NCI-H2196 treated with DMSO at 0.1 percent for 48 hours (cell line): ENCODE data around the gene MTFR2.

Source experiments
- DNase-seq: peaks from one replicate; lab custom pipeline; 2025; ENCODE audit not compliant: unreplicated experiment; lab: John Stamatoyannopoulos, UW

MTFR2 gene

DNA sequence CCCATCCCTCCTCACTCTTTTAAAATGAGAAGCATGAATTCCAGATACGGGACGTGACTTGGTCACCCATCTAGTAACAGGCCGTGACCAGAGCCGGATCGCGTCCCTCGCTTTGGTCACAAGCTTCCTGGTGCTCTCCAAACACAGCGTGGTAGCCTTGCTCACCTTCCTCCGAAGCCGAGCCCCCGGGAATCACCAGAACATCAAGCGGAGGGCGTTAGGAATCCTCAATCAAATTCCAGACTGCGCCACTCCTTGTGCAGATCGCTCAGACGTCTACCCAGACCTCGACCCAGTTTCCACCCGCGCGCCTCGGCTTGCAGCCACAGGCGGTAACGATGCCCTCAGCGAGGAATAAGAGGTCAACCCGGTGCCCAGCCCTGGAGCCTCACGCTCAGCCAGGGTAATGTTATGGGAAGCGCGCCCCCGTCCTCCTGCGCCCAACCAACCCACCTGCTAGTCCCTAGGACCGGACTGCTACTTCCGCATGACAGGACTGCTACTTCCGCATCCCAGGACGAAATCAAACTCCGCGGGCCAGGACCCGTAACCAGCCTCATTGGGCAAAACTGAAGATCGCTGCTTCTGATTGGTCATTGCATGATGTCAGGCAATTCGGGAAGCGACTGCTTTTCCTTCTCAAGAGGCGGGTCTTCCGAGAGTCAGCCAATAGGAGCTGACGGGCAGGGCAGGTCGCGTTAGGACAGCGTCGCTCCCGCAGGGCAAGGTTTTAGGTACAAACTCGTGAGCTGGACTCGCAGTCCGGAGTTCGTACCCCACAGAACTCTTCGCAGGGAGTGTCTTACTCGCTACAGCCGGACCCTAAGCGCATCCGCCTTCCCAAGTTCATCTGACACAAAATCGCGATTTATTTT is at the start of gene MTFR2:
TSS of gene MTFR2 (minus strand) at position 501 of the 875 bp plus-strand sequence. CDS start 1,212 bp downstream, outside the sequence.
- DNase-seq: peak; percentile 96

DNA sequence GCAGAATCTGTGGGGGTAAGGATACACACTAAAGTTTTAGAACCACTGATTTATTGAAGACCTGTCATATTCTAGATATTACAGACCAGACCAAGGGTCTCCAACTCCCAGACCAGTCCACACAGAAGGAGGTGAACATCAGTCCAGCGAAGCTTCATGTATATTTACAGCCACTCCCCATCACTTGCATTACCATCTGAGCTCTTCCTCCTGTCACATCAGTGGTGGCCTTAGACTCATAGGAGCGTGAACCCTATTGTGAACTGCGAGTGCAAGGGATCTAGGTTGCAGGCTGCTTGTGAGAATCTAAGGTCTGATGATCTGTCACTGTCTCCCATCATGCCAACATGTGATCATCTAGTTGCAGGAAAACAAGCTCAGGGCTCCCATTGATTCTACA is 44.5 kb upstream of the MTFR2 start:
- DNase-seq: no peak

DNA sequence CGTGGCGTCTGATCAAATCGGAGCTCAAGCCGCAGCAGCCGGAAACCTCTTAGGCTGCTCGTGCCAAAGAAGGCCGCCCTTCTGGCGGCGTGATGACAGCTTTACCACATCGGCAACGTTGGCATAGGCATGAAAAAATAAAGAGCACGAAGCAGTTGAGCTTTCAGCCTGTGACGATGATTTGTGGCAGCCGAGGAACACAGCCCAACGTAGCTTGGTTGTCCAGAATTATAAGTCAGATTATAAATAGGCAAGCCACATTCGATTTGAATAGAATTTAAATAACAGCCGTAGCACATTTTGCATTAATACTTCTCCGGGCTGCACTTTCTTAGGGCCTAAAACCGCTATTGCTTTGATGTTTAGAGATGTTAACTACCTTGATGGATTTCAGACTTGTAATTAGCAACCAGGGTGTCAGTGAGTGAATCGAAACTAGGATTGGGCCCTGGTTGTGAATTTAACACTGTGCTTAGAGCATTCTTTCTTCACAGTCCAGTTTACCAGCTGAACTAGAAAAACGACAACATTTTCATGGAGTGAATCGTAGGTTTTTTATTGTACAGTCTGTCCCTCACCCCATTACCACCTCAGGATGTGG is 40.4 kb upstream of the MTFR2 start:
- peak; percentile 63 for DNase-seq

DNA sequence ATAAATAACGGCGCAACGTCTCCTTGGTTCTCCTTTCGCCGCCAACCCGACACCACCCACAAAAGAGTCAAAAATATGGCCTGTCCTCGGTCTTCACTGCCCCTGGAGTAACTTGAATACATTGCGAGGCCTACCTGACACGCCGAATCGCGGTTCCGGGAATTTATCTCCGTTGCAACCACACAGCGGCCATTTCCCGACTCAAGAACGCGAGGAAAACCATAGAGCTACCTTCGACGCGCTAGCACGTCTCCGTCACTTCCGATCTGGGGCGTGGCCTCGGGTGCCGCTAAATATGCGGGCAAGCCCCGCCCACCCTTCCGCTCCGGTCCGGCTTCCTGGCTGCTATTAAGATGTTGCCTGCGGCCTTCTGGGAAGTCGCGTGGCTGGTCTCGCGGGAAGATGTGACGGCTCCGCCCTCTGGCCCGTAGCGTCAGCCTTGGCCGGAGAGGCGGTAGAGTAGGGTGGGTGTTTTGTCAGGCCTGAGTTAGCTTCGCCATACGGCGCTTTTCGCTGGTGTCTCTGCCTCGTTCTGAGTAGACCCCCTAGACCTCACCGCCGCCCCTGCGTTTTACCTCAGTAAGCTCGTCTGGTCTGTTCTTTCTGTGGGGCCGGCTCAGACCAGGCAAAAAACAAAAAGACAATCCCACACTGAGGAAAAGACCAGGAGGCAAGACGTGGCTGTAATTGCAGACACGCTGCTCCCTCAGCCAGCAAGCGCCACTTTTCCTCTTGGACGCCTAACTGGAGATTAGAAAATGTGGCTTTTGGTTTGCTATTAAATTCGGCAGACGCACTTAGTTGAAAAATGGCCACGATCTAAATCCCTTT is 39.7 kb upstream of the MTFR2 start, which contains the start of gene BCLAF1:
TSS of gene BCLAF1 (minus strand) at position 268 of the 831 bp plus-strand sequence. CDS start 9,980 bp downstream, outside the sequence.
- DNase-seq: peak; percentile 96

DNA sequence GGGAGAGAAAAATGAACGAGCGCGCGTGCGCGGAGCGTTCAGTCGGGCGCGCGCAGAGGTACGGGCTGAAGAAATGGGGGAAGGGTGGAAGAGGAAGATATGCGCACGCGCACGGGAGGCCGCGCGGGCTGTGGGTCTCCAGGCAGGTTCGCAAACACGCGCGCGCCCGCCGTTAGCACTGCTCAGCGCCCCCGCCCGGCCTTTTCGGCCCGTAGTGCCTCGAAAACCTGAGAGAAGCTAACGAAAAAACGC is 39.1 kb upstream of the MTFR2 start:
- peak; percentile 91 for DNase-seq

DNA sequence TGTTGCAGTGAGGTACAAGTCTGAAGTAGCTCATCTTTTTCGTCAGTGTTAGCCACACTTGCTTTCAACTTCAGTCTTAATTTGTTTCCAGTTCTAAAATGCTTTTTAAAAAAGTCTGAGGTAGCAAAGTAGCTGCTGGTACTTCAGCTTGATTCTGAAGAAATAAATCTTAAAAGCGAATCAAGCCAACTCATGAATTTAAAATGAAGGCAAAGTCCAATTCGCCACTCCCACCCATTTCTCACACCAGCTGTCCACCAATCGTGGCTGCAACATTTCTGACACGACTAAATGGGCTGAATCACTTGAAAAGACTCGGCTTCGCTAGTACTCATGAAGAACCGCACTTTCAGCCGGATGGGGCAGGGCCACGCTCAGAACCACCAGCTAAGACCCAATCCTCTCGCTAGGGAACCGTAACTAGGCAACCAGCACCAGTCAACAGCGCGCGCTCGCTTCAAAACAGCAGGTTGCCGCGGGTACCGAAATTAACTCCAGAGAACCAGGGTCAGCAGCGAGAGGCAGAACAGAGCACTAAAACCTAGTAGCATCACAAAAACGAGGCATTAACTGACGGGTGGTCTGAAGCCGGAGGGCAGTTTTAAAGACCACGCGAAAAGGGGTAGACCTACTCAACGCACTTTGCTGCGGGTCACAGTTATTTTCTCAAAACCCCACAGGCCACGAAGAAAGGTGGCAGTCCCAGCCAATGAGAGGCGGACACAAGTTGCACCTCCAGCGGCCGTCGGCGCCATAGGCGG is 38.6 kb upstream of the MTFR2 start:
- peak; percentile 70 for DNase-seq

DNA sequence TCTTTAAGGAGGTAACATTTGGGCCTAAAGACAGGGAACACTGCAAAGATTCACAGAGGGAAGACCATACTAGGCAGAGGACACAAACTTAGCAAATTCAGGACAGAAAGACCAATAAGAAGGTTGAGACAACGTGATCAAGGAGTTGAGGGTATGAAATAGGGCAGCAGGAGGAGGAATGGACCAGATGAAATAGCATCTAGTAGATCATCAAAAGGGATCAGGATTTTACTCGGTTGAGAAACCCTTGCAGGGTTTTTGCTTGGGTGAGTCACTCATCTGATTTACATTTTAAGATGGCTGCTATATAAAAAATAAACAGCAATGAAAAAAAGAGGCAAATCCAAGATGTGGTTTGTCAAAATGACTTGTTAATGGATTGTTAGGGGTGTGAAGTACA is 34.8 kb upstream of the MTFR2 start:
- DNase-seq: no peak

DNA sequence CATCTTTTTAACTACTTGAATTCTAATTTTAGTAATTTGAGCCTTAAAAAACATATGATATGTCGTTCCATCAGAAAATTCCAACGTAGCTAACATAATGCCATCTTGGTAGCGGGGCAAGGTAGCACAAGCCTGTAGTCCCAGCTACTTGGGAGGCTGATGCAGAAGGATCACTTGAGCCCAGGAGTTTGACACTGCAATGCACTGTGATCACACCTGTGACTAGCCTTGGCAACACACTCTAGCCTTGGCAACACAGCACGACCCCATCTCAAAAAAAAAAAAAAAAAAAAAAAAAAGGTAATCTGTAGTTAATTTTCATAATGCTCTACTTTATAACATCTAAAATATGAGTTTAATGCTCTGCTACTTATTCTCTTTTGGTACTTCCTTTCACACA is 32.8 kb upstream of the MTFR2 start:
- DNase-seq: no peak

DNA sequence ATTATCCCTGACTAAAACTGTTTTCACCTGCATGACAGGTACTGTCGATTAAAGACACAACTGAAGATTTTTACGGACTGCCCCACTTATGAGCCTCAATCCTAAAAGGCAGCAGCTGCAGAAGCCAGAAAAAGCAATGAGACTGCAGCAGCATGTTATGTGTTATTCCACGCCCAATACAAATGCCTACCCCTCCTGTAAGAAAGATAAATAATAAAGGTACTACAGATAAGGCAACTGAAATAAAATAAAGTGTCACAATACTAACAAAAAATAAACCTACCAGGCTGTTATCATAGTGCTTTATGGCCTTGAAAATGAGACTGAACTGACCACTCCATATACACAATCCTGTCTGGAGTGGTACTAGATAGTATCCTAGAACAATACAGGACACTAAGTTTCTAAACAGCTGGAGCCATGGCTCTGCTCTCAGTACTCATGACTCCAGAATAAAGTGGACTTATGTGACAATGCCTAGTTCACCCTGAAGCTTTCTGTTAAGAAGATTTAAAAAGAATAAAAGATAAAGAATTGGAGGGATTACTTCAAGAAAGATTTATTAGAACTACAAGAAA is 30.0 kb upstream of the MTFR2 start:
- DNase-seq: no peak

DNA sequence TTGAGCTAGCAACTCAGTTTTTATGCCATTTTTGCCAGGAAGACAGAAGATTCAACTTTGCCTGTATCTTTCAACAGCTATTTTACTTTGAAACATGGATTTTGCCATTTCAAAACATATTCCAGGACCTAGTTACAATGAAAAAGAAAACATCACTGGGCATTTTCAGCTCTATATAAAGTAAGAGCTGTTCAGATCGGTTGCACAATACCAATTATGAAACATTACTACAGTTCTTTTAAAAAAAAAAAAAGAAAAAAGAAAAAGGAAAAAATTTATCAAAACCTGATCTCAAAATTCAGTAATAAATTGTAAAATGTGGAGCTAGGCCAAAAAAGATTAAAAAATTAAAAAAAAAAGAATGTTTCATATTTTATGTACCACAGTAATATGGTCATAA is 24.0 kb upstream of the MTFR2 start:
- DNase-seq: no peak

DNA sequence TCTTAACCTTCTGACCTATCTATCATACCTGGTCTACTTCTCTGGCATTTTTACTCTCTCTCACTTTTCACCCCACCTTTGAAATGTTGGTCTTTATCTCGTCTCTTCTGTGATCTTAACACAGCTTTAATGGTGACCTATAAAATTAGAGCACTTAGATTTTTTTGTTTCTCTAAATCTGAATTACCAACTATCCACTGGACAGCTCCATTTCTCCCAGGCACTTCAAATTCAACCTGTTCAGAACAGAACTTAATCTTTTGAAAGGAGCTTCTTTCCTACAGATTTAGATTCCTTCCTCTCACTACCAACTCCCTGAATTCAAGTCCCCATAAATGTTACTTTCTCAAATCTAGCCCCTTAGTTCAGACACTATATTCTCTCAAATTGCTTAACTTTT is 15.0 kb upstream of the MTFR2 start:
- DNase-seq: no peak

DNA sequence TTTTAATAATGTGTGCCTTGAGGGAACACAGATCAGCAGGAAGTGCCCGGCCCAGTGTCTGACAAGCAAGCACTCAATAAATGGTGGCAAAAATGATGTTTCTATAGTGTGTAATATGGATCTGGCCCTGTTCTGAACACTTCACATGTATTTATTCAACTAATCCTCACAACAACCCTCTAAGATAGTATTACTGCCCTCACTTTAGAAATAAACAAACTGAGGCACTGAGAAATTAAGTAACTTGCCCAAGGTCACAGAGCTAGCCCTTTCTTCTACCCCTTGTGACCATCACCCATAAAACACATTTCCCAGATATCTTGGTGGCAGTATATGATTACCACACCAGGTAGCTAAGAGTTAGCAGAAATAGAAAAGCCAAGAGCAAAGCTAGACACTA is 12.8 kb upstream of the MTFR2 start:
- DNase-seq: no peak

DNA sequence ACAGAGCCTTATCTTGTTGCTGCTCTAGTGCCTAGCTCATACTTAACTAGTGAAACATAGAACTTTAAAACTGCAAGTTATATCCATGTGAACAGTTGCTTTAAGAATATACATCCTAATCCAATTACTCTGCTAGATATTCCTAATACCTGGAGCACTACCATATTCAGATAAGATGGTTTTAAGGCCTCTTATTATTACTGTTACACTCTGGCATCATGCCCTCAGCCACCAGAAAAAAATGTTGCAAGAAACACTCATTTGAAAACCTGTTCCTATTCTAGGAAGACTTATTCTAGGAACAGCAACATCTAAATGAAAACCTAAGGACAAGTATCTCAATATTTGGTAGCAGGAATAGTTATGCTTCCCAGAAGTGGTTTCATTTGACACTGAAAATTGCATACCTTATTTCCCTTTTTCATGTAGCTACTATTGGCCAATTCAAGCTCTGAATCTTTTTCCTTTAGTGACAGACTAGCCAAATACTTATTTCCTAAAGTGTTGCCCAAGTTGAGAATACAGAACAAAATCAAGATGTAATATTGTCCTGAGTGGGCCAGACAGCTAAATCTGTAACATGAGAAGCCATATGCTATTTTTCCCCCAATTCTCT is 4.8 kb upstream of the MTFR2 start:
- no peak for DNase-seq

DNA sequence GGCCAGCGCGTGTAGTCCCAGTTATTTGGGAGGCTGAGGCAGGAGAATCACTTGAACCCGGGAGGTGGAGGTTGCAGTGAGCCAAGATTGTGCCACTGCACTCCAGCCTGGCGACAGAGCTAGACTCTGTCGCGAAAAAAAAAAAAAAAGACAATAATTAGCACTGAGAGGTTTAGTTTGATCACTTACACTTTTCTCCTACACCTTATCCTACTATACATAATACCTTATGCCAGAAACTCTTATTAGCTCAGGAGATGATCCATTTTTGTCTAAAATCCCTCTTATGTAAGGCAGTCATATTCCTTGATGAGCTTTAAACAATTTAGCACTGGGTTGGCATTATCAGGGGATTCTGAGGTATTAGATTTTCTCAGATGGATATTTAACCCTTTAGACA is 3.6 kb upstream of the MTFR2 start:
- no peak for DNase-seq

DNA sequence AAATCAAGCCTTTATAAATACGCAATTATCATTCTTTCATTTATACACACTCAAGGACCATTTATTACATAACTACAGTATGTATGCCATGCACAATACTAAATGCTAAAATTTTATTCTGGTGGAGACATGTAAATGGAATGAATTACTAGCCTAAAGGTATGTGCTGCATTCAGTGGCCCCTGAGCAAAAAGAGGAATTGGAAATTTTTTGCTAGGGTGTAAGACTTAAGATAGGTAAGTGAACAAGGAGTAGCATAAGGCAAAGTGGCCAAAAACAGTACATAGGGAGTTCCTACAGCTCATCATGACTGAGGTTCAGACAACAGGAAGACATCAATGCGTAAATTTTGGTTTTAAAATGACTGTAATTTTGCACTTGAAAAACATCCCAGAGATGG is 2.3 kb upstream of the MTFR2 start:
- no peak for DNase-seq

DNA sequence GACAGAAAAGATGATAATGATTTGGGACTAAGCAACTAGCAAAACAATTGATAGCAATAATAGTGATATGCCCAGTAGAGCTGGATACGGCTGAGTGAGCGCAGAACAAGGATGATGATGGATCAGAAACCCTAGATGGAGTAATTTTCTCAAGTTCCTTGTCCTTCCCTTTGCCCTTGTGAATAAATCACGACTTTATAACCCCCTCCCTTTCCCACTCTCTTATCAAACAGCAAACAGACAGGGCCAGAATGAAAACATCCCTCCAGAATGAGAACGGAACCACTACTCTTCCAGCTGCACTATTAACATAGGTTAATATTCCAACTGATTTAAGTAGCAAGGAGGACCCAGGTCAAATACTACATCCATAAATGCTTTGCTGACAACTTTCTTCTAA is 1.3 kb upstream of the MTFR2 start:
- DNase-seq: no peak

DNA sequence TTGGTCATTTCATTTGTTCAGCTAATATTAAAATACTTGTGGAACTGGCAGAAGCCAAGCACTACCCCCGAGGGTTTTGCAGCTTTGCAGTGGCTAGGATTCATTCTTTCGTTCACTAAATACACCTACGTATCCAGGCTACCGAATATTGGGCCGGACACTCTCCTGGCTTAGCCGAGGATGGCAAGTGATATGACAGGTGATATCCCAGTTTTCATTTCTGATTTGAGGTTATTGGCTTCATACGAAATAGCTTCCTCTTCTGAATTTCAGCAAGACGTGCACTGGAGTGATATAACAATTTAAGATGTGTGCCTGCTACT is 536 bp upstream of the MTFR2 start:
- no peak for DNase-seq

DNA sequence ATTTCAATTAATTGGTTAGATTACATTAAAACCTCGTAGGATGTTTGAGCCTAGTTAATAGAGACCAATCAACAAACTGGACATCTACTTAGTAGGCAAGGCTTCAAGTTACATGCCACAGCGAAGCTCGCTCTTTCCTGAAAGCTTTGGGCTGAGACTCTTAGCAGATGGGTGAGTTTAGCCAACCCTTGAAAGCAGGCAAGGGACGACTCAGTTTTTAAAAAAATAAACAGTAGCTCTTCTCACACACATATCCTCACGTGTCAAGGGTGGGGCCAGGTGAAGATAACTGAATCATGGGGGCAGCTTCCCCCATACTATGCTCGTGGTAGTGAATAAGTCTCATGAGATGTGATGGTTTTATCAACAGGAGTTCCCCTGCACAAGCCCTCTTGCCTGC is 775 bp downstream of the MTFR2 start:
- DNase-seq: no peak

DNA sequence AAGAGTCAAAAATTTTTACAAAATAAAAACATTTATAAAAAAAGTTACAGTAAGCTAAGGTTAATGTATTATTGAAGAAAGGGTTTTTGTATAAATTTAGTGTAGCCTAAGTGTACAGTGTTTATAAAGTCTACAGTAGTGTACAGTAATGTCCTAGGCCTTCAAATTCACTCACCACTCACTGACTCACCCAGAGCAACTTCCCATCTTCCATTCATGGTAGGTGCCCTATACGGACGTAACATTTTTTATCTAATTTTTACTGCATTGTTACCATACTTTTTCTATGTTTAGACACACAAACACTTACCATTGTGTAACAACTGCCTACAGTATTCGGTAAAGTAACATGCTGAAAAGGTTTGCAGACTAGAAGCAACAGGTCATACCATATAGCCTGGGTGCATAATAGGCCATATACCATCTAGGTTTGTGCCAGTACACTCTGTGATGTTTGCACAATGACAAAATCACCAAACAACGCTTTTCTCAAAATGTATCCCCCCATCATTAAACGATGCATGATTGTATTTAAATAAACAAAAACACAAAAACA is 6.0 kb downstream of the MTFR2 start:
- DNase-seq: no peak
